NB4 (cell line): ENCODE measurements around the gene RASGRP3.

Experiments used
- CTCF ChIP-seq: IDR thresholded peaks from one replicate; pipeline ENCODE4 v1.5.1; 2012; ENCODE audit warnings: low read depth, low read length
- TF ChIP-seq, protein P1 (sequence below): IDR thresholded peaks from 2 replicates; pipeline ENCODE4 v1.6.1; 2011; ENCODE audit warnings: low read depth, low read length

DNA sequence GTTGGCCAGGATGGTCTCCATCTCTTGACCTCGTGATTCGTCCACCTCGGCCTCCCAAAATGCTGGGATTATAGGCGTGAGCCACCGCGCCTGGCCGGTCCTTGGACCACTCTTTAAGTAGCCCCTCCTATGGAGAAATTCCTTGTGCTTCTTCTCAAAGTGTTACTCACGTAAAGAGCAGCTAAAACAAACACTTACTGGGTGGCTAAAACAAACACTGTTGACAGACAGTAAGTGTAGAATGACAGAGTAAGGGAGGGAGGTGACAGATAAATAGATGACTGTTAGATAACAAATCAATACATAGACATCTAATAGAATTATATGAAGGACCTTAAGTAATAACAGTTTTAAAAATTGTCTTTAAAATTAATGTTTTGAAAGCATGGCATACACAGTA is 40.9 kb upstream of the RASGRP3 start:
- no peak for TF ChIP-seq CTCF
- TF ChIP-seq, protein P1, sequence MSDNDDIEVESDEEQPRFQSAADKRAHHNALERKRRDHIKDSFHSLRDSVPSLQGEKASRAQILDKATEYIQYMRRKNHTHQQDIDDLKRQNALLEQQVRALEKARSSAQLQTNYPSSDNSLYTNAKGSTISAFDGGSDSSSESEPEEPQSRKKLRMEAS, result no peak
